SU-DHL-6 (cell line): ENCODE data around the gene LRCH1.

ENCODE experiments used
- EZH2phosphoT487 ChIP-seq: fragments of 200-600 bp; sonication (generic), shearing (Covaris generic); conservative IDR thresholded peaks from 2 replicates; pipeline ENCODE4 v1.6.1; 2018; ENCODE audit warnings: mild to moderate bottlenecking, antibody characterized with exemption, low read length, moderate library complexity, mixed read lengths
- TF ChIP-seq, protein P1 (sequence below): fragments of 200-600 bp; sonication (generic); IDR thresholded peaks from one replicate; pipeline ENCODE4 v1.5.1; 2017; ENCODE audit warnings: antibody characterized with exemption, mild to moderate bottlenecking, low read length, moderate library complexity; ENCODE audit not compliant: insufficient read depth, poor library complexity, severe bottlenecking

DNA sequence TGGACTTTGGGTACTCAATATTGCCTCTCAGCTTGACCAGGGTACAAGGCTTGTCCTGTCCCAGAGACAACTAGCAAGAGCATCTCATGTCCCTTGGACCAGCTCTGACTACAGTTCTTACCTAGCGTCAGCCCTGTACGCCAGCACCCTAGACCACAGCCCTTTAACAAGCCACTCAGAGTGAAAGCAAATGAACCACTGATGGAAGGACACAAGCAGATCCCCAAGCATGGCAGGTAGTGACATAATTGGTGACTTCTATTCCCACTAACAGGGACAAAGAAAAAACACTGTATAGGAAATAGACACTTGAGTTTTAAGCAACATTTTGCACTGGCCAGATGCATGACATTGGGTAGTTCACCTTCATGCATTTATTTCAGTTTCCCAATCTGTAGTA, 8.8 kb upstream of the LRCH1 start:
- TF ChIP-seq, protein P1, sequence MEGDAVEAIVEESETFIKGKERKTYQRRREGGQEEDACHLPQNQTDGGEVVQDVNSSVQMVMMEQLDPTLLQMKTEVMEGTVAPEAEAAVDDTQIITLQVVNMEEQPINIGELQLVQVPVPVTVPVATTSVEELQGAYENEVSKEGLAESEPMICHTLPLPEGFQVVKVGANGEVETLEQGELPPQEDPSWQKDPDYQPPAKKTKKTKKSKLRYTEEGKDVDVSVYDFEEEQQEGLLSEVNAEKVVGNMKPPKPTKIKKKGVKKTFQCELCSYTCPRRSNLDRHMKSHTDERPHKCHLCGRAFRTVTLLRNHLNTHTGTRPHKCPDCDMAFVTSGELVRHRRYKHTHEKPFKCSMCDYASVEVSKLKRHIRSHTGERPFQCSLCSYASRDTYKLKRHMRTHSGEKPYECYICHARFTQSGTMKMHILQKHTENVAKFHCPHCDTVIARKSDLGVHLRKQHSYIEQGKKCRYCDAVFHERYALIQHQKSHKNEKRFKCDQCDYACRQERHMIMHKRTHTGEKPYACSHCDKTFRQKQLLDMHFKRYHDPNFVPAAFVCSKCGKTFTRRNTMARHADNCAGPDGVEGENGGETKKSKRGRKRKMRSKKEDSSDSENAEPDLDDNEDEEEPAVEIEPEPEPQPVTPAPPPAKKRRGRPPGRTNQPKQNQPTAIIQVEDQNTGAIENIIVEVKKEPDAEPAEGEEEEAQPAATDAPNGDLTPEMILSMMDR: no peak
- TF ChIP-seq EZH2phosphoT487: no peak
